GM19025 (cell line): Measurements from ENCODE around the gene PLCB2.

ENCODE experiments used
- ATAC-seq: cut with Tn5 transposase; IDR thresholded peaks from one replicate; pipeline ENCODE4 v1.9.1; 2021; ENCODE audit warnings: mild to moderate bottlenecking, low read depth, moderate library complexity; ENCODE audit not compliant: unreplicated experiment

Gene PLCB2

DNA sequence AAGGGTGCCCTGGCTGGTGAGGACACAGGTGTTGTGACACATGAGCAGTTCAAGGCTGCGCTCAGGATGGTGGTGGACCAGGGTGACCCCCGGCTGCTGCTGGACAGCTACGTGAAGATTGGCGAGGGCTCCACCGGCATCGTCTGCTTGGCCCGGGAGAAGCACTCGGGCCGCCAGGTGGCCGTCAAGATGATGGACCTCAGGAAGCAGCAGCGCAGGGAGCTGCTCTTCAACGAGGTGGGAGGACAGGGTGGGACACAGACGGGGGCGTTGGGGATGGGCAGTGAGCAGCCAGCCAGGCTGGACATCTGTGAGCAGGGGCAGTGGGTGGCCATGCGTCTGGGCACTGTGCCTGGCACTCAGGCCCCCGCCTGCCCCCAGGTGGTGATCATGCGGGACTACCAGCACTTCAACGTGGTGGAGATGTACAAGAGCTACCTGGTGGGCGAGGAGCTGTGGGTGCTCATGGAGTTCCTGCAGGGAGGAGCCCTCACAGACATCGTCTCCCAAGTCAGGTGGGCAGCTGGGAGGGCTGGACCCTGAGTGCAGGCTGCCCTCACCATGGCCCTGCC is 35.2 kb downstream of the PLCB2 start:
- no peak for ATAC-seq

DNA sequence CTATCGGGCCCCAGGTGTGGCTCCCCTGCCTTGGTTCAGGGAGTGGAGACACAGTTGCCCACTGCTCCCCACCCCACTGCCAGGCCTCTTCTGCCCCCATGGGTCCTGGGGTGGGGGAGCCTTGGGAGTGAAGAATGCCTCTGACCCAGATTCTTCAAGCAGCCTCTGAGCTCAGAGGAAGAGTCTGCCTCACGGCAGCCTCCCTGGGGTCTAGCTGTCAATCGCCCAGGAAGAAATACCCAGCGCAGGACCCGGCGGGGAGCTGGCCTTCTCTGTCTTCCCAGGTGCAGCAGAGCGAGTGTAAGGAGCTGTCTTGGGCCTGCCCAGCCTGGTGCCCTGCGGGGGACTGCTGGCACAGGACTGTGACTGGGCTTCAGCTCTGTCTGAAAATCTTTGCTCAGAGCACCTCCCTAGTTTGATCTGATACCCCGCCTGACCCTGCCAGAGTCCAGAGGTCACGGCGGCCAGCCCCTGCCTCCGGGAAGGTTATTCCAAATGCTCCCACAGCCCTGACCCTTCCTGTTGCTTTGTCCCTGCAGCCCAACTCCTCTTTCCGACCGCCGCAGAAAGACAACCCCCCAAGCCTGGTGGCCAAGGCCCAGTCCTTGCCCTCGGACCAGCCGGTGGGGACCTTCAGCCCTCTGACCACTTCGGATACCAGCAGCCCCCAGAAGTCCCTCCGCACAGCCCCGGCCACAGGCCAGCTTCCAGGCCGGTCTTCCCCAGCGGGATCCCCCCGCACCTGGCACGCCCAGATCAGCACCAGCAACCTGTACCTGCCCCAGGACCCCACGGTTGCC is 35.9 kb downstream of the PLCB2 start:
- no peak for ATAC-seq

DNA sequence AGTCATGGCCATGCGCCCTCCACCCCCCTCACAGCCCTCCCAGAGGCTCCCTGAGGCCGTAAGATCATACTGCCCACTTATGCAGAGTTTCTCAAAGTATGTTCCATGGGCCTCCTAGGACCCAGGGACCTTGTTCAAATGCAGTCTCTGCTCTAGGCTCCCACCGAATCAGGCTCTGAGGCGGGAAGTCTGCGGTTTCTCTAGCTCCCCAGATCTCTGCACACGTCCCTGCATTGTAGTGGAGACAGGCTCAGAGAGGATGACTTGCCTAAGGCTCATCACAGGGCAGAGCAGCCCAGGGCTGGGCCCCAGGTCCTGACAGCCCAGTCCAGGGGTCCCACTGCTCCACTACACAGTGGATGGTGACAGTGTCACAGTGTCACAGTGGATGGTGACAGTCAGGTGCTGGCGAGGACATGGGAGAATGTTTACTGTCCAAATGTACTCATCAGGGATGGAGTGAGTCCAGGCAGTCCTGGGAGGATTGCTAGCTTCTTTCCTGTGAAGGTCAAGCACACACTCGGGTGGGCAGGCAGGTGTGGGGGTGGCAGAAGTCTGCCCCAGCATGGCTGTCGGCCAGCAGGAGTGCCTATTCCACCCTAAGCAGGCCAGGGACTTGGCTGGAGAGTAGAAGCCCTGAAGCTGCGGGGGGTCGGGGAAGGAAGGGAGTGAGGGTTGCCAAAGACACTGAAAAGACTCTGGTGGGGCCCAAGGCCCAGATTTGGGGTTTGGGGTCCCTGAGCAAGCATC is 37.3 kb downstream of the PLCB2 start:
- no peak for ATAC-seq

DNA sequence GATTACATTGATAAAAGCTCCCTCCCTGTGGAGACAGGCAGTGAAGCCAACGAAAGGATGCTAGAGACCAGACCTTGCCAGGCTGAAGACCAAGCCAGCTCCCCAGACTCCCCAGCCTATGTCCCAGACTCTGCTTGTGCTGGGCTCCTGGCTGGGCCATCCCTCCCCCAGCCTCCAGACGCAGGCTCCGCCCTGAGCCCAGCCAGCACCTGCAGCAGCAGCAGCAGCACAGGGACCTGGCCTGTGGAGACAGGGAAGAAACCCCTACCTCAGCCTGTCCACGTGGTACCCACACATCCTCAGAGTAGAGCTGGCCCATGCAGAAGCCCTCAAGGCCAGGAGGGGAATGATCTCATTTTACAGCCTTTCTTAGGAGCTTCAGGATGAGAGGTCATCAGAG is 38.1 kb downstream of the PLCB2 start:
- ATAC-seq: no peak

DNA sequence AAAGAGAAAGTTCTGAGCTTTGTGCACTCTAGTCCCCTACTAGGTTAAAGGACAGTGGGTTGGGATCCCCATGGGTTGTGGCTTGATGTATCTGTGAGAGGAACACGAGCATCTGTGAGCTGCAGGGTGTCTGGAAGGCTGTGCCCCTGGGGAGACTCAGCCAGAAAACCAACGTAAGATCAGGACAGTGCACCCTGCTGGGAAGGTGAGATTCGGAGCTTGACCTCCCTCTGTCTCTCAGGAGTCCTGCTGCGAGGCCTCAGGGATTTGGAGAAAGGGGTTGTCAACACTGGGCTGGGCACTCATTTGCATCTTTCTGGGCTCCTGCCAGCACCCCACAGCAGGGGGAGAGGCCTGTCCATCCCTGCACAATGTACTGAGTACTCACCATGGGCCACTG is 40.1 kb downstream of the PLCB2 start:
- no peak for ATAC-seq

DNA sequence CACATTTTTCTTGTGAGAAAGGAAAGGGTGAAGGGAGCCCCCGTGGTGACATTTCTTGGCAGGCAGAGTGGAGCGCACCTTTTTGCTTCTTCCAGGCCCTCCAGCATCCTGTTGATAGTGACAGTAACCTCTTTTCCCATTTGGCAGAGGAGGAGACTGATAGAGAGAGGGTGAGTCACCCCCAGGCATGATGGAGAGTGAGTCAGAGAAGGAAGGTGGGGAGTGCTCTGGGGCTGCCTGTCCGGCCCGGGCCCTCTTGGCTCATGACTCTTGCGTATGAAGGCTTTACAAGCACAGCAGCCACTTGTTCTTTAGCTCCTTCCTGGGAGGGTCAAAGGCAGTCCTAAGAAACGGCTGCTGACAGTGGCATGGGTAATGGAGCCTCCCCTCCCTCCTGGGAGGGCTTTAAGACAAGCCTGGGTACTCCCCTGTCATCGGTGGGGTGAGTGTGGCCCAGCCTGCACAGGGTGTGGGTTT is 40.9 kb downstream of the PLCB2 start:
- ATAC-seq: no peak

DNA sequence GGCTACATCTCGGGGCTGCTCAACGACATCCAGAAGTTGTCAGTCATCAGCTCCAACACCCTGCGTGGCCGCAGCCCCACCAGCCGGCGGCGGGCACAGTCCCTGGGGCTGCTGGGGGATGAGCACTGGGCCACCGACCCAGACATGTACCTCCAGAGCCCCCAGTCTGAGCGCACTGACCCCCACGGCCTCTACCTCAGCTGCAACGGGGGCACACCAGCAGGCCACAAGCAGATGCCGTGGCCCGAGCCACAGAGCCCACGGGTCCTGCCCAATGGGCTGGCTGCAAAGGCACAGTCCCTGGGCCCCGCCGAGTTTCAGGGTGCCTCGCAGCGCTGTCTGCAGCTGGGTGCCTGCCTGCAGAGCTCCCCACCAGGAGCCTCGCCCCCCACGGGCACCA is 41.9 kb downstream of the PLCB2 start:
- ATAC-seq: no peak

DNA sequence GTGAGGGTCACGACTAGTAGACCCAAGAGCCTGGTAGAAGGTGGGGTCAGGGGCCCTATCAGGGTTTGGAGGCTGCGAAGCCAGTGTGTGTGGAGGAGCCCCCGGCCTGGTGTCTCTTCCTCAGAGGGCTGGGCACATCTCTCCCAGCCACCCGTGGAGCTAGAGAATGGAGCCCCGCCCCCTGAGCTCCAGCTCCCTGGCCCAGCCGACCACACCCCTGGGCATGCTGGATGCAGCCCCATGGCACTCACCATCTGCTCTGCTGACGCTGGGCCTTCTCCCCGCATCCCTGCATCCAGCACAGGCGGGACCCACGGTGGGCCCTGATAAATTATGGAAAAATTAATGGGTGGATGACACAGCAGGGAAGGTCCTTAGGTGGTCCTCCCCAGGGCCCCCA is 42.4 kb downstream of the PLCB2 start:
- no peak for ATAC-seq

DNA sequence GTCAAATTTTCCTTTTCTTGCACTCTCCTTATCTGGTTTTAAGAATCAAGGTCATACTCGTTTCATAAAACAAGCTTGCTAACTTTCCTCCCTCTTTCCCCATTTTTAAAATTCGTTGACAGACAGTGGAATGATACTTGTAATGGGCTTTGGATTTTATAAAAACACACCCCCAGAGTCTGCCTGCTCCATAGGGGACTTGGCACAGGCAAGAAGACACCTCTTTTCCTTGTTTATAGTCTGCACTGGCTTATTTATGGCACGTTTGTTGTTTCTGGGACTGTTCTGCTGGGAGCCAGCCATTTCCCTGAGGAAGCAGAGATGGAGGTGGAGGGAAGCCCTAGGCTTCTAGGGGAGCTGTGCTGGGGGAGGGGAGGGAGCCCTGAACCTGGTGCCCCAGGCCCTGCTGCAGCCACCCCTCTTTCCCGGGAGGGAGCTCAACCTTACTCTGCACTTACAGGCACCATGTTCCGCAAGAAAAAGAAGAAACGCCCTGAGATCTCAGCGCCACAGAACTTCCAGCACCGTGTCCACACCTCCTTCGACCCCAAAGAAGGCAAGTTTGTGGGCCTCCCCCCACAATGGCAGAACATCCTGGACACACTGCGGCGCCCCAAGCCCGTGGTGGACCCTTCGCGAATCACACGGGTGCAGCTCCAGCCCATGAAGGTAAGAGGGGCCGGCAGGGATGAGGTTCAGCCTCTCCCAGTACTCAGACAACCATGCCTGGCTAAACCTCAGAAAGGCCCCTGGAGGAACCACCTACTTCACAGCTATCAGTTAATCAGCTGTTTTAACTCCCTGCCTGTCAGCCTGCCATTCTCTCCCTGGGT is 43.2 kb downstream of the PLCB2 start:
- ATAC-seq: no peak

DNA sequence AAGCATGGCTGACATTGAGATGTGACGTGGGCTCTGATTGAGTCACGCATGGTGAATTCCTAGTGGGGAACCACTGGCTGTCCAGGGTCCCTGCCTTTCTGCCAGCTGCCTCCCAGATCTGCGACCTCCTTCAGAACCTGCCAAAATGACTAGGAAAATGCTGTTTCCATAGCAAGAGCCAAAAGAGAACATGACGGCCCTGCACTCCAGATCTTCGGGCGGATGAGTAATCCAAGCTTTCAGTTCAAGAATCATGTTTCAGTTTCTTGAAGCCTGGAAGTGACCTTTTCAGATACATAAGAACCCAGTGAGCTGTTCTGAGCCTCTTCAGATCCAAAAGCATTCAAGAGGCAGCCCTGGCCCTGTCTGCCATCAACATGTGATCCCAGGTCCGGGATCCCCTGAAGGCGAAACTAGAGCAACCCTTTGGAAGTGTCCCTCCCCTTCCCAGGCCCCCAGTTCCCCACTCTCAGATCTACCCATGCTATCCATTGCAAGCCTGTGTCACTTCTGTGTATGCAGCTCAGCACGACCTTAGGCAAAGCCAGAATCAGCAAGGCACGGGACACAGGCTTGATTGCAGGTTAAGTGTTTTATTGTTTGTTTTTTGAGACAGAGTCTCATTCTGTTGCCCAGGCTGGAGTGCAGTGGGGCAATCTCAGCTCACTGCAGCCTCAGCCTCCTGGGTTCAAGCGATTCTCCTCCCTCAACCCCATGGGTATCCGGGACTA is 44.5 kb downstream of the PLCB2 start:
- ATAC-seq: no peak

DNA sequence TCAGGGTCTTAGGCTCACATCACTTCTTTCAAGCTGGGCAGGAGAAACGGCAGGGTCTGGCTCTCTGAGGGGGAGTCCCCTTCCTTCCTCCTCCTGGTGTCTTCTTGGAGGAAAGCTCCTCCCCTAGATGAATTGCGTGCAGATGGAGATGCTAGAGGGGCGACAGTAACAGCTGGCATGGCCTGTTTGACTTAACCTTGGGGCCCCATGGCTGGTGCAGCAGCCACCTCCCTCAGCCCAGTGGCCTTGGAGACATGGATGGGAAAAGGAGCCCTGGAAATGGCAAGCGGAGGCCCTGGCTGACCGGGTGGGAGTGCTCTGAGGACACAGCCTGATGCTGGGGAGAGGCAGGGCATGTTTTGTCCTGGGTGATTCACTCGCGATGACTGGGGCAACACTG is 48.7 kb downstream of the PLCB2 start:
- no peak for ATAC-seq

DNA sequence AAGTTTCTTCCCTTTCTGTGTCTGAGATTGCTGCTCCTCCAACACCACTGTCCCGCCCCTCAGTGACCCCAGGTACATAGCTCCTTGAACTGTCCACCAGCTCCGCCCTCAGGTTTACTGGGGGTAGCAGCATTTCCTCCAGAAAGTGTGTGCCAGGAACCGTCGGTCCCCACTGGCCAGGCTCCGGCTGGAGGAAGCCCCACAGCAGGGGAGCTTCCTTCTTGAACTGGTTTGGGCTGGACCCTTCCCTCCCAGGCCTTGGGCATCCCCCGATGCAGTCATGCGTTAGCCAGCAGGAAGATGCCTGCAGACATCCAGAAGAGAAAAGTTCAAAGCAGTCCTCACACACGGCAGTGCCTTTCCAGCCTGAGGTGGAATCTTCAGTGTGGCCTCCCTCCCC is 49.2 kb downstream of the PLCB2 start:
- no peak for ATAC-seq

DNA sequence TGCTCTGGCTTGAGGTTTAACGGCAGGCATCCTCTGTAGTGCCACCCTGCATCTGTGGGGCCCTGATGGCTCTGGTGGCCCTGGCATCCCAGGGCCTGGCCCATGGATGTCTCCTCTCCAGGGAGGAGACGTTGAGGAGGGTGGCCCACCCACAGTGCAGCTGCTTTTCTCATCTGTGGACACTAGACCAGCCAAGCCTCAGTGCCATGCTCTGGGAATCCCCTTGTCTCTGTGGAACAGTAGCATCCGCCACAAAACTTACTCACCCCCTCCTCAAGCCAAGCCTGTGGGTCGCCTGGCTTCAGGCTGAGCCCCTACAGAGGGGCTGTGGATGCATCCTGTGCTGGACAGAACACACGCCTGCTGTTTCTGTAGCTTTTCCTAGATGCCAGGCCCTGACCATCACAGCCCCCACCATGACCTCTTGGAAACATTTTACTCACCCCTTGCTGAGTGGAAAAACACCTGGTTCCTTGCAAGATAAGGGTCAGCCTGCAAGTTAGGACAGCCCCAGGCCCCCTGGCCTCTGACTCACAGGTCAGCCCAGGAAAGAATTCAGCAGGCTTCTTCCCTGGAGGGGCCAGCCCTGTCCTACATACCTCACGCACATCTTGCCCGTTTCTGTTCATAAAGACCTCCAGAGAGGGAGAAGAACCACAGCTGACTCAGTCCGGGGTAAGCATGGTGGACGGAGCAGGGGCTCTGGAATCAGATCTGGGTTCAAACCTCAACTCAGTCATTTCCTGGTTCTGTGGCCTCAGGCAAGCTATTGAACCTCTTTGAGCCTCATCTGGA is 49.9 kb downstream of the PLCB2 start:
- no peak for ATAC-seq

DNA sequence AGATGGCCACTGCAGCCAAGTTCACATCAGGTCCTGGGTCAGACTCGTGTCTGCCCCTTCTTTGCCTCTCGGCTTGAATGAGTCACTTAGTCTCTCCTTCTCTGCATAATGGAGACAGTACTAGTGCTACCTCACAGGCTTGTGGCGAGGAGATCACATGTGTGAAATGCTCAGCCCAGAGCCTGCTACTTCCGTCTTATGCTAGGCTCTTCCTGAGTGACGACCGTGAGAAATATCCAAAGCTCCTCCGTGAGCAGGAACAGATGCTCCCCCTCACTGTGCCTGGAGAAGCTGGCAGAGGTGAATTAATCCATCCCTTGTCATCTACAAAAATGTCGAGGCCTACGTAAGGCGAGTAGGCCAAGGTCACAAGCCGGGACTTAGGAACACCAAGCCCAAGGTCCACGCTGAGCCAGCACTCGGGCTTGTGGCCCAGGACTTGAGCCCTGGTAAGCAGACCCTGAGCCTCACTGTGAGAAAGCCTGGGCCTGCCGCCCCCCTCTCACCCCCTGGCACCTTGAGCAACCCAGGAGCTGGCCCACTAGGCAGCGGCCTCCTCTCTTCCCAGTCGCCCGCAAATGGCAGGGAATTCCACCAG is 51.0 kb downstream of the PLCB2 start:
- peak; percentile 49 for ATAC-seq

DNA sequence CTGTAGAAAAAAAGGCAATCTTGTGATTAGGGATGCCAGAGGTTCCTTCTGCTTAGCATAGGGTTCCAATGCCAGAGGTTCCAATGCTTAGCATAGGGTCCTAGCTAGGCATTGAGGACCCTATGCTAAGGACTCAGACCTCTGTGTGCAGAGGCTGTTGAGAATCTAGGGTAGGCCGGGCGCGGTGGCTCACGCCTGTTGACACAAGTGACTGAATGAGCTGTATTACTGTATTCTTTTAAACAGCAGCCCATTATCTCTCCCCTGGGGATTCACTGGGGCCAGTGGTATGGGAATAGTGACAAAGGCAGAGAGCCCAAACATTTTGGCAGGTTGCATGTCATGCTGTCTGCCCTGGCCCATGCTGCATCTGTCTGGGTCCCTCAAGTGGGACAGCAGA is 52.7 kb downstream of the PLCB2 start:
- ATAC-seq: no peak

DNA sequence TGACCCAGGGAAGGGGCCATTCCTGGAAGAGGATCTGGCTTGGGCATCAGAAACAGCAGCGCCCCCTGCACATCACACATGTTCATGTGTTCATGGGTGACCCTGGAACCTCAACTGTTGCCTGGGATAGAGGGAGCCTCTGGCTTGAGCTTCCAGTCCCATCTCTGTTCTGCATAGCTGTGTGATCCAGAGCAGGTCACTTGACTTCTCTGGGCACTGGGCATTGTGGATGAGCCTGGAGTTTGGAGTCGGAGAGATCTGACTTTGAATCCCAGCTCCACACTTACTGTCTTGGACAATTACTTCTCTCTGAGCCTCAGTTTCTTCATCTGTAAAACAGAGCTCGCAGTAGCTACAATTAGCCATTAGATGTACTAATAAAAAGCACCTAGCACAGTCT is 53.3 kb downstream of the PLCB2 start:
- ATAC-seq: no peak

DNA sequence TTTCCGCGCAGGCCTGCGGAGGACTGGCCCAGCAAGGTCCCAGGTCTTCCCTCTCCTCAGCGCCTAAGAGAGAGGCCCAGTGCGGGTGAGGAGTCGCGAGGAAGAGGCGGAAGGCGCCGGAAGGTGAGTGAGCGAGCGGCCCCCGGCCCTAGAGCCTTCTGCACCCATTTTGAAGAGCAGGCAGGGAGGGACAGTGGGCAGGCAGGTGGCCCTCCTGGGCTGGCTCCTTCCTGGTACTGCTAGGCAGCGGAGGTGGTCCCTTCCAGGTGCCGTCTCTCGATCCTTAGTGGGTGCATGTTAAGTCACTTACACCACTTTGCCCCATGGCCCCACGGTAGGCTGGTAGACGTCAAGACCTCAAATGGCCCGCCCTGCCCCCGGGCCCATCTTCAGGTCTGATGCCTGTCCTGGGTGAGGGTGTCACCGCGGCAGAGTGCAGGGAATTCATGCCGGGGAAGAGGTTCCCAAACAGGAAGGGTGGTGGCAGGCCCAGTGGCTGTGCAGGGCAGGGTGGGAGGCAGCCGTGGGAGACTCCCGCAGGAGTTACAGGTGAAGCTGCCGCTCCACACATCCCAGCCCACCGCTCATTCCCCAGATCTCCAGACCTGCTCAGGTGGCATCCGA is 54.5 kb downstream of the PLCB2 start:
- ATAC-seq: no peak

DNA sequence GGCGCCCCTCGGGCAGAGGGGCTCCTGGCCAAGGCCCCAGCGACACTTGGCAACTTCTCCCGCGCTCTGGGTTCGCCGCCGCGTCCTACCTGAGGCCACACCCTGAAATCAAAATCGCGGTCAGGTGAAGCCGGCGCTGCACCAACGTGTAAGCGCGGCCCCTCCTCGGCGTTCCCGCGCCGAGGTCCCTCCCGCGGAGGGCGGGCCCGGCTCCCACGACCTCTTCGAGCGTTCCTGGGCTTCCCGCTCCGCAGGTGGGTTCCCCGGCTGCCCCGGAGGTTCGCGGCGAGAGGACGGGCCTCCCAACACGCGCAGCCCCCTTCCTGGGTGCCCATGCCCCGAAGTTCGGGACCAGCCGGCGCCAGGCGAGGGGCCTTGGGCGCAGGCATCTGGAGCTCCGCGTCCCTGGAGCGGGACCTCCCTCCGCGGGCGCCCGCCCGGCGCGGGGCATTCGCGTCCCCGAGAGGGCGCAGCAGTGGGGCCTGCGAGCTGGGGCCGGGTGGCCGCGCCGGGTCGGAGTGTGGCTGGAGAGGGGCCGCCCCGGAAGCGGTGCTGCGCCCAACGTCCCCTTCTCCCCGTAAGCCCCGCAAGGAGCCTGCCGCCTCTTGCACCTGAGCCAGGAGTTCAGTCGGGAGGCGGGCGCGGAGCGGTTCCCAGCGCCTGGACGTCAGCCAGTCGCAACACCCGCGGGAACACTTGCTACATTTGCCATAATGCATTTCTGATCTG is 55.1 kb downstream of the PLCB2 start:
- ATAC-seq: no peak
